Epithelial cell of esophagus (primary cell): ENCODE results near the gene PLB1.

Source experiments
- DNase-seq: peaks from one replicate; pipeline ENCODE4 v3.0.0; 2010; ENCODE audit warnings: low read depth
- H3K4me3 ChIP-seq: 2 replicates; pipeline ENCODE4 v1.5.1; 2011; ENCODE audit warnings: mild to moderate bottlenecking, low read length, control low read depth
- CTCF ChIP-seq: IDR thresholded peaks from 2 replicates; pipeline ENCODE4 v1.5.1; 2011; ENCODE audit warnings: low read depth, mild to moderate bottlenecking, low read length, control low read depth, inconsistent platforms; ENCODE audit not compliant: insufficient read depth; ENCODE audit errors: missing control alignments

The PLB1 gene

GRCh38 chr2:28613633-28614501 is 118.0 kb downstream of the PLB1 start:
- DNase-seq, result peak; percentile 100
- TF ChIP-seq CTCF, result no peak
- no peak overlapping the region for H3K4me3 ChIP-seq

GRCh38 chr2:28615706-28616105 is 119.8 kb downstream of the PLB1 start:
- no peak for DNase-seq
- H3K4me3 ChIP-seq, result no peak overlapping the region
- no peak for TF ChIP-seq CTCF

DNA sequence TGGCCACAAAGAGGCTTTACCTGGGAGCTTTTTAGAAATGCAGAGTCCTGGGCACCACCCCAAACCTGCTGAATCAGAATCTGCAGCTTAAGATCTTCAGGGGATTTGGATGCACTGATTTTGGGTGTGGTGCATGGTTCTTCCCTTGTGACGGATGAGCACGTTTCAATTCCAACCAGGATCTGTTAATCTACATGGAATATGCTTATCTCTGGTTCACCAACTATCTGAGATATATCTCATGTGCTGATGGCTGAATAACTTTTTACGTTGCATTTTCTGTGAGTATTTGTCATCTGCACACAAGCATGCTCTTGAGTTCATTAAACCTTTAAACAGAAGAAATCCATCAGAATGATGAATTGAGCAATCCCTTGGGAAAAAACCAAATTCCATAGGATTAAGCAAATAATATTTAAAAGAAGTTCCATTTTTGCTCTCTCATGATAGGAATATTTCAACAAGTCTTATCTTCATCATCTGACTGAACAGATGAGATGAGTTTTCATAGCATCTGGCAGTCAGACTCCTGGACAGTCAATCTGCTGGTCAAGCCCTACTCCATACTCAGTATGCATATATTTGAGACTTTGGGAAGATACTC is 120.6 kb downstream of the PLB1 start:
- no peak for TF ChIP-seq CTCF
- no peak overlapping the region for H3K4me3 ChIP-seq
- DNase-seq, result no peak

- no peak overlapping the region for H3K4me3 ChIP-seq
- no peak for TF ChIP-seq CTCF
- peak; percentile 42 for DNase-seq
Observed at GRCh38 chr2:28617502-28618184, 121.8 kb downstream of the PLB1 start.

DNA sequence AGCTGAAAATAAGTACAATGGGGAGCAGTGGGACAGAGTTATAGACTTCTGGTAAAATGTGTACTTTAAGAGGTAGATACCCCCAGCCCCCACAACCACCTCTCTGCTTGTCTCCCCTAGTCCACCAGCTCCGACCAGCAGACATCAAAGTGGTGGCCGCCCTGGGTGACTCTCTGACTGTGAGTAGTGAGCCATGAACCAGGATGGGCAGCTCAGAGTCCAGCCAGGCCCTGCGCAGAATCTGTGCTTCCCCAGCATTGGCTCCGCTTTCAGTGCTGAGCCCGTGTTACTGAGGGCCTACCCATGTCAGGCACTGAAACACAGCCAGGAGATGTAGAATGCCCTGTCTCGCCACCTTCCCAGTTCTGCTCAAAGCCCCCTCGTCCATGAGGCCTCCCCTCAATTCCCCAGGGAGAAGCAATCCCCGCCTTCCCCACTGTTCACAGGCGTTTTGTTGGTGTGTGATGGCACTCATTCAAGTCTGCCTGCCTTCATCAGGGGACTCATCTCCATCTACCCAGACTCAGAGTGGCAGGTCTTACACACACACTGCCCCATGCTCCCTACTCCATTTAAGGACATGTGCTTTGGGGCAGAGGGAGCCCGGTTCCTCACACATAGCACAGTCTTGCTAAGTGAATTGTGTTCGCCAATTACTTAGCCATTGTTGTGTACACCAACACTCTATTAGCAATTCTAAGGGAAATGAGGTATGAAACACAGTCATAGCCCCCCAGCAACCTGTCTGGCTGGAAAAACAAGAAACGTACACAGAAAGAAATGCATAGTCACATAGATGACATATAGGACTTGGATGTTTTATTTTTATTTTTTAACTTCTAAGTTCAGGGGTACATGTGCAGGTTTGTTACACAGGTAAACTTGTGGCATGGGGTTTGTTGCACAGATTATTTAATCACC is 122.6 kb downstream of the PLB1 start:
- H3K4me3 ChIP-seq, result no peak overlapping the region
- no peak for TF ChIP-seq CTCF
- peak; percentile 81 for DNase-seq
